Activated CD4-positive, alpha-beta T cell treated with anti-CD3 and anti-CD28 coated beads, Interleukin-2, amount 50 U/mL, for 4 hours (primary cell): ENCODE data around the gene VCX.
"Not testable (repeated sequence)": the region's sequence is repeated elsewhere in the genome, so short reads cannot be mapped to it uniquely, and the experiment has no call there.

Experiments used
- DNase-seq, 2 experiments: peaks; one replicate each; pipeline ENCODE4 v3.0.0-alpha.2; 2020

VCX gene

GRCh38 chrX:7842871-7843270, at the start of gene VCX:
Gene VCX, plus strand, starts transcription at chrX:7843171. Its CDS starts 33 bp downstream, at chrX:7843204.
- not testable (repeated sequence) for DNase-seq

- DNase-seq: no peak
Observed at GRCh38 chrX:7798327-7798726, 44.6 kb upstream of the VCX start.

DNA sequence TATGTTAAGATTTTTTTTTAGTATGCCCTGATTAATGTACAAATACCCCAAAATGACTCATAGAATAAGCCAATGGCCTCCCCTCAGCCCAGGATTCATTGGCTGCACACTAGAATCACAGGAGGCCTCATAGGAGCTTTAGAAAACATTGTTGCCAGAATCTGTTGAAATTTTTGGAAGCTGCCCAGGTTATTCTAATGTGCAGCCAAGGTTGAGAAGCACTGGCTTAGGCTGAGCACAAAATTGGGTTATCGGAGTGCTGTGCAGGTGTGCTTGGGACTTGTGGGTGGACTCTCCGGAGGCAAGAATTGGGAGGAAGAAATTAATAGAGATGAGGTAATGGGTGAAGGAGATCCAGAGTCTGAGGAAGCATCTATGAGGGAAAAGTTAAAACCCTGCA, 41.3 kb upstream of the VCX start:
- no peak for DNase-seq

- DNase-seq: no peak
Observed at GRCh38 chrX:7815166-7815805, 27.7 kb upstream of the VCX start.

DNA sequence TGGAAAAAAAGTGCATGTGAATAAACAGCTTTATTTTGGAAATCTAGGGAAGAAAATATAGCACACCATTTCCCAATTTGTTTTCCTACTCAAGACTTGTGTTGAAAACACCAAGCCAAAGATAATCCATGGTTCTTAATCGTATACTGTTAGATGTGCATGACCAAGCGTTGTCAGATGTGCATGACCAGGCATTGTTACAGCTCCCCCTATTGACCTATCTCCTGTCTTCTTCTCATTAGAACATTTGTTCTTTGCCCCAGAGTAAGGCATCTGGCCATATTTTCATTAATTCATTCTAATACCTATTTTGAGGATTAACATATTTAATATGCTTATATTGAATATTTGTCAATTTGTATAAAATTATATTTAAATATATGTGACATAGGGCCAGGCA, 14.4 kb upstream of the VCX start:
- DNase-seq: no peak

- DNase-seq: no peak
Observed at GRCh38 chrX:7841084-7841805, 1.7 kb upstream of the VCX start.

DNA sequence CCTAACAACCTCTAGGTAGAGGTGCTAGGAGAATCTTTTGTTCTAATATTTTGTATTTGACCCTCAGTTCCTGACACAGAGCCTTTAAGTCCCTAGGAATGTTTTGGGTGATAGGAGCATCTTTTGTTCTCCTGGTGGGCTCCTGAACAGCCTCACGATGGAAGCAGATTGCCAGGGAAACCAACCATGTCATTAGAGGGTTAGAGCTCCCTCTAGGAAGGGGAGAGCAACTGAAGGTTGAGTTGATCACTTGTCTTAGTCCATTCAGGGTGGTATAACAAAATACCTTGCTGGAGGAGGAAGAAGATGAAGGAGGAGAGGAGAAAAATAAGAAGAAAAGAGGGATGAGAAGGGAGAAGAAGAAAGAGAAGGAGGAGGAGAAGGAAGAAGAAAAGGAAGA, 9.2 kb downstream of the VCX start:
- no peak for DNase-seq

GRCh38 chrX:7872042-7872441, 29.1 kb downstream of the VCX start:
- DNase-seq: no peak

GRCh38 chrX:7876957-7877356, 34.0 kb downstream of the VCX start:
- no peak for DNase-seq

GRCh38 chrX:7889135-7889534, 46.2 kb downstream of the VCX start:
- DNase-seq: no peak

DNA sequence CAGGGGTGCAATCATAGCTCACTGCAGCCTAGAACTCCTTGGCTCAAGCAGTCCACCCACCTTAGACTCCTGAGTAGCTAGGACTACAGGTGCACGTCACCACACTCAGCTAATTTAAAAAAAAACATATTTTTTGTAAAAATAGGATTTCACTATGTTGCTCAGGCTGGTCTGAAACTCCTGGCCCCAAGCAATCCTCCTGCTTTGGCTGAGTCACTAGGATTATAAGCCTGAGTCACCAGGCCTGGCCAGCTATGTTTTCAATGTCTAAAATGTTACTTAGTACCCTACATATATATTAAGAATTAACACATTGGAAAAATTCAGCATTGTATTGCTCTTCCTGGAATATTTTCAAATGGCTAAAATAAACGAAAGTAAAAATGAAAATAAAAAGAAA, 46.7 kb downstream of the VCX start:
- DNase-seq: no peak

GRCh38 chrX:7891928-7892327, 49.0 kb downstream of the VCX start:
- DNase-seq: no peak
